ENCODE results near the gene MCC. TPM values are rescaled to one million over a fixed set of nuclear protein-coding genes. Genes with fewer than 3 reads are reported as not detected.

The MCC gene
- total RNA-seq, 1 donor from 2014 or later, result 14.0 TPM

GRCh38 chr5:113381791-113382190 lies 106.5 kb downstream of the MCC start:
- no peak for TF ChIP-seq CTCF (IDR thresholded peaks at IDR 0.05)
- DNase-seq (ENCODE audit: extremely low spot score, unreplicated experiment), result no peak
- Mint-ChIP-seq H3K9me3 (ENCODE audit: unreplicated experiment) (no peaks in the 10 kb centered on the region), H3K27ac (ENCODE audit: unreplicated experiment) (no peak overlapping the region), H3K4me1 (ENCODE audit: unreplicated experiment) (peaks cover 3% of the 10 kb centered on the region), H3K36me3 (ENCODE audit: unreplicated experiment) (peaks cover 2% of the 10 kb centered on the region), H3K27me3 (ENCODE audit: unreplicated experiment) (no peaks in the 10 kb centered on the region), H3K4me3 (ENCODE audit: unreplicated experiment) (no peak overlapping the region)

- H3K27ac Mint-ChIP-seq (ENCODE audit: unreplicated experiment), result no peak overlapping the region
- H3K36me3 Mint-ChIP-seq (ENCODE audit: unreplicated experiment), result peaks cover 2% of the 10 kb centered on the region
- no peak overlapping the region for H3K4me3 Mint-ChIP-seq (ENCODE audit: unreplicated experiment)
- peaks cover 3% of the 10 kb centered on the region for H3K4me1 Mint-ChIP-seq (ENCODE audit: unreplicated experiment)
- H3K9me3 Mint-ChIP-seq (ENCODE audit: unreplicated experiment), result no peaks in the 10 kb centered on the region
- TF ChIP-seq CTCF (IDR thresholded peaks at IDR 0.05), result no peak
- DNase-seq (ENCODE audit: extremely low spot score, unreplicated experiment), result no peak
- no peaks in the 10 kb centered on the region for H3K27me3 Mint-ChIP-seq (ENCODE audit: unreplicated experiment)
Measured at GRCh38 chr5:113380807-113381326, 107.4 kb downstream of the MCC start.

- DNase-seq (ENCODE audit: extremely low spot score, unreplicated experiment), result no peak
- TF ChIP-seq CTCF (IDR thresholded peaks at IDR 0.05), result no peak
- Mint-ChIP-seq H3K9me3 (ENCODE audit: unreplicated experiment) (no peaks in the 10 kb centered on the region), H3K4me3 (ENCODE audit: unreplicated experiment) (no peak overlapping the region), H3K4me1 (ENCODE audit: unreplicated experiment) (peaks cover 3% of the 10 kb centered on the region), H3K36me3 (ENCODE audit: unreplicated experiment) (peaks cover 2% of the 10 kb centered on the region), H3K27me3 (ENCODE audit: unreplicated experiment) (no peaks in the 10 kb centered on the region), H3K27ac (ENCODE audit: unreplicated experiment) (no peak overlapping the region)
Measured at GRCh38 chr5:113379936-113380806, 108.1 kb downstream of the MCC start.

- H3K27me3 Mint-ChIP-seq (ENCODE audit: unreplicated experiment), result no peaks in the 10 kb centered on the region
- no peak overlapping the region for H3K4me3 Mint-ChIP-seq (ENCODE audit: unreplicated experiment)
- H3K9me3 Mint-ChIP-seq (ENCODE audit: unreplicated experiment), result no peaks in the 10 kb centered on the region
- H3K36me3 Mint-ChIP-seq (ENCODE audit: unreplicated experiment), result peaks cover 2% of the 10 kb centered on the region
- H3K27ac Mint-ChIP-seq (ENCODE audit: unreplicated experiment), result no peak overlapping the region
- peak; percentile 81 for TF ChIP-seq CTCF (IDR thresholded peaks at IDR 0.05)
- no peak for DNase-seq (ENCODE audit: extremely low spot score, unreplicated experiment)
- H3K4me1 Mint-ChIP-seq (ENCODE audit: unreplicated experiment), result peaks cover 3% of the 10 kb centered on the region
Measured at GRCh38 chr5:113378959-113379541, 109.2 kb downstream of the MCC start.

GRCh38 chr5:113378514-113378913 lies 109.7 kb downstream of the MCC start:
- Mint-ChIP-seq H3K4me3 (ENCODE audit: unreplicated experiment) (no peak overlapping the region), H3K9me3 (ENCODE audit: unreplicated experiment) (no peaks in the 10 kb centered on the region), H3K27me3 (ENCODE audit: unreplicated experiment) (no peaks in the 10 kb centered on the region), H3K4me1 (ENCODE audit: unreplicated experiment) (peaks cover 3% of the 10 kb centered on the region), H3K36me3 (ENCODE audit: unreplicated experiment) (peaks cover 2% of the 10 kb centered on the region), H3K27ac (ENCODE audit: unreplicated experiment) (no peak overlapping the region)
- TF ChIP-seq CTCF (IDR thresholded peaks at IDR 0.05), result no peak
- DNase-seq (ENCODE audit: extremely low spot score, unreplicated experiment), result no peak

Measured in osteocyte (in vitro differentiated cells).